Left ventricle myocardium inferior (tissue), 1 donor: ENCODE data around the gene TSPAN18. TPM values are rescaled to one million over a fixed set of nuclear protein-coding genes. Genes with fewer than 3 reads are reported as not detected.

Source experiments
- DNase-seq: peaks from one replicate; pipeline ENCODE4 v3.0.0-alpha.2; 2020
- H3K27ac ChIP-seq: fragments of 200-600 bp; replicated peaks from 2 replicates; pipeline ENCODE4 v1.8.0; 2021
- H3K27me3 ChIP-seq: fragments of 200-600 bp; 2 replicates; pipeline ENCODE4 v1.8.0; 2021; ENCODE audit warnings: low read depth
- H3K36me3 ChIP-seq: fragments of 200-600 bp; 2 replicates; pipeline ENCODE4 v1.8.0; 2021
- H3K4me1 ChIP-seq: fragments of 200-600 bp; 2 replicates; pipeline ENCODE4 v1.8.0; 2021
- H3K4me3 ChIP-seq: fragments of 200-600 bp; 2 replicates; pipeline ENCODE4 v1.8.0; 2021; ENCODE audit warnings: mild to moderate bottlenecking, moderate library complexity
- H3K9me3 ChIP-seq: fragments of 200-600 bp; replicated peaks from 2 replicates; pipeline ENCODE4 v1.8.0; 2021
- intact Hi-C: fragments of 100-400 bp; cut with micrococcal nuclease; formaldehyde crosslinking; loops from one replicate; pipeline ENCODE4 v1.11.0; 2022
- total RNA-seq: library from RNA; stranded (reverse); fragmentation: NEBNext Ultra II Directional; extraction: Animal tissue kit (Norgen Biotek cat#: 25700); gene quantifications from one replicate; pipeline ENCODE4 v1.2.1, GENCODE V29; 2021
- TF ChIP-seq, protein P1 (sequence below): fragments of 200-600 bp; IDR thresholded peaks from 2 replicates; pipeline ENCODE4 v1.8.0; 2021; ENCODE audit warnings: antibody characterized with exemption, mild to moderate bottlenecking, borderline replicate concordance
- donor health status: DM: no; HTN: yes; CAD: no; lungs with severe emphysema.

Gene TSPAN18
- total RNA-seq, 1 donor from 2014 or later = 129 TPM

DNA sequence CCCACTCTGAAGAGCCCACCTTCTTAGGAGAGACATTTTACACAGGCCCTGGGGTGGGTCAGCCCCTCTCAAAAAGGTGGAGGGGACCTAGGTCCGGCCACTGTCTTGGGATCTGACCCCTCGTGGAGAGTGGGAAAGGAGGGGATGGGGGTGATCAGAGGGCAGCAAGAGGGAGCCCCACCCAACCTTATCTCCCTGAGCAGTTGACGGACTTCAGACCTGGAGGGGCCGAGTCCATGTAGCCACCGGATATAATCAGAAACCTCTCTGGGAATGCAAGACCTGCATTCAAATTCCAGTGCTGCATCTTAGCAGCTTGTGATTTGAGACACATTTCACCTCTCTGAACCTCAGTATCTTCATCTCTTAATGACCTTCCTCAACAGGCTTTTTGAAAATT is 179.9 kb downstream of the TSPAN18 start:
- Histone ChIP-seq H3K27me3 (no peaks in the 10 kb centered on the region), H3K4me3 (no peak overlapping the region), H3K27ac (no peak overlapping the region), H3K4me1 (peaks cover 35% of the 10 kb centered on the region), H3K36me3 (no peaks in the 10 kb centered on the region), H3K9me3 (no peaks in the 10 kb centered on the region)
- TF ChIP-seq, protein P1, sequence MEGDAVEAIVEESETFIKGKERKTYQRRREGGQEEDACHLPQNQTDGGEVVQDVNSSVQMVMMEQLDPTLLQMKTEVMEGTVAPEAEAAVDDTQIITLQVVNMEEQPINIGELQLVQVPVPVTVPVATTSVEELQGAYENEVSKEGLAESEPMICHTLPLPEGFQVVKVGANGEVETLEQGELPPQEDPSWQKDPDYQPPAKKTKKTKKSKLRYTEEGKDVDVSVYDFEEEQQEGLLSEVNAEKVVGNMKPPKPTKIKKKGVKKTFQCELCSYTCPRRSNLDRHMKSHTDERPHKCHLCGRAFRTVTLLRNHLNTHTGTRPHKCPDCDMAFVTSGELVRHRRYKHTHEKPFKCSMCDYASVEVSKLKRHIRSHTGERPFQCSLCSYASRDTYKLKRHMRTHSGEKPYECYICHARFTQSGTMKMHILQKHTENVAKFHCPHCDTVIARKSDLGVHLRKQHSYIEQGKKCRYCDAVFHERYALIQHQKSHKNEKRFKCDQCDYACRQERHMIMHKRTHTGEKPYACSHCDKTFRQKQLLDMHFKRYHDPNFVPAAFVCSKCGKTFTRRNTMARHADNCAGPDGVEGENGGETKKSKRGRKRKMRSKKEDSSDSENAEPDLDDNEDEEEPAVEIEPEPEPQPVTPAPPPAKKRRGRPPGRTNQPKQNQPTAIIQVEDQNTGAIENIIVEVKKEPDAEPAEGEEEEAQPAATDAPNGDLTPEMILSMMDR = no peak
- intact Hi-C loops = no loop called here
- DNase-seq = no peak

DNA sequence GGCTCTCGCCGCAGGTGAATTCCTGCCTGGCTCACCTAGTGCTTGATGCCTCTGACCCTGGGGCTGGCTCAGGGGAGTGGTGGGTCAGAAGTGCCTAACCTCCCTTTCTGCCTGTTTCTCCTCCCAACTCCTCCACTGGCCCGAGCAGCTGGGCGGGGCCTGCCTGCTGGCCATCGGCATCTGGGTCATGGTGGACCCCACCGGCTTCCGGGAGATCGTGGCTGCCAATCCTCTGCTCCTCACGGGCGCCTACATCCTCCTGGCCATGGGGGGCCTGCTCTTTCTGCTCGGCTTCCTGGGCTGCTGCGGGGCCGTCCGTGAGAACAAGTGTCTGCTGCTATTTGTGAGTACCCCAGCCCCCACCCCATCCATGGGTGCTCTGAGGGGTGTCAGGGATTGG is 182.8 kb downstream of the TSPAN18 start:
- Histone ChIP-seq H3K9me3 (no peaks in the 10 kb centered on the region), H3K4me3 (no peak overlapping the region), H3K27ac (no peak overlapping the region), H3K27me3 (no peaks in the 10 kb centered on the region), H3K36me3 (peaks cover 9% of the 10 kb centered on the region), H3K4me1 (peaks cover 51% of the 10 kb centered on the region)
- intact Hi-C loops = no loop called here
- TF ChIP-seq, protein P1 = no peak
- DNase-seq = no peak

DNA sequence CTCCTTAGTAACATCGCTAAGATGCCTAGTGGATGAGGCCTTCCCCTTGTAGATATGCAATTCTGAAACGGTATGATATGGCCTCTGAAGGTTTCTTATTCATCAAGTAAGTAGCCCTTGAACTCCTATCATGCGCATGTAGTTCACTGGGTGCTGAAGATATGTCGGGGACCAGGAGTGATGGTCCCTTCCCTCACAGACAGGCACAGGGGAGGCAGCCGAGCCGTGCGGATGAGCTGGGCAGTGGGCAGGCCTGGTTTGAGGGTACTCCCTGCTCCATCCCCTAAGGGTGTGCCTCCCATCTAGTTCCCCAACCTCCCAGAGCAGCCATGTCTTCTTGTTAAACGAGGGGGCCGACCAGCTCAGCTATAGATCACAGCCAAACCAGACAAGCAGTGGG is 183.8 kb downstream of the TSPAN18 start:
- Histone ChIP-seq H3K27me3 (no peaks in the 10 kb centered on the region), H3K4me3 (no peak overlapping the region), H3K9me3 (no peaks in the 10 kb centered on the region), H3K4me1 (peaks cover 58% of the 10 kb centered on the region), H3K36me3 (peaks cover 18% of the 10 kb centered on the region), H3K27ac (peak overlapping the region; percentile 58)
- DNase-seq = no peak
- intact Hi-C loops = loop anchor here (5.0 to 10.0 kb wide), 2 partner anchors 288 to 356 kb away; no protein-coding TSS in a partner anchor
- TF ChIP-seq, protein P1 = no peak

DNA sequence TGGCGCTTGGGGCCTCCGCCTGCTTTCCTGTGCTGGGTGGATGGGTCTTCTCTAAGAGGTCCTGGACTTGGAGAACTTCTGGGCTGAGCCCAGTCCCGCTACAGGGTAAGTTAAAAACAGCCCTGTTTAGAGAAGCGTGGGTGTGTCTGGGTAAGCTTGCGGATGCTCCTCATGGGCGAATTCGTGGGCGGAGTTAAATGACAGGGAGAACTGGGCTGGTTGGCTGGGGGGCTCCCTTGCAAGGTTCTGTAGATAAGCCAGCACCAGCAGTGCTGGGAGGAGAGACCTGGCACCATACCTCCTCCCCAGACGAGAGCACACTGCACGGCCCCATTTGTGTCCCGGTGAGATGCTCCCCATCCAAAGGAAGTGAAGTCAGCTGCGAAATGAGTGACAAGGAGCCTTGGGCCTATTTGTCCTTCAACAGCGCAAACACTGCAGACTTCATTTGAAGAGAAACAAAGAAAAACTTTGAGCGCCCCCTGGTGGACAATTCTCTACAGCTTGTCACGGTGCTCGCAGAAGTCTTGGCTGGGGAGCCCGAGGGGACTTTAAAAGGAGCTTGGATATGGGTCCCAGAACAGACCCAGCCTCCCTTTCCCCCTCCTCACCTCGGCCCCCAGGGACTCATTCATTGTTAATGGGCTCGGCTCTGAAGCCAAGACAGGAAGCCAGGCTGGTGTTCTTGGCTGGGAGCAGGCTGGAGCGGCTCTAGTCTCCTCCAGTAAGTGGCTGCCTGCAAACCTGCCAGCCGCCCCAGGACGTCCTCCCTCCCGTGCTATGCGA is 184.5 kb downstream of the TSPAN18 start:
- Histone ChIP-seq H3K36me3 (peaks cover 19% of the 10 kb centered on the region), H3K4me3 (no peak overlapping the region), H3K4me1 (peaks cover 60% of the 10 kb centered on the region), H3K27me3 (no peaks in the 10 kb centered on the region), H3K9me3 (no peaks in the 10 kb centered on the region), H3K27ac (peak overlapping the region; percentile 58)
- DNase-seq = peak; percentile 76
- intact Hi-C loops = loop anchor here (5.0 to 10.0 kb wide), 2 partner anchors 289 to 356 kb away; no protein-coding TSS in a partner anchor
- TF ChIP-seq, protein P1 = peak; percentile 90

DNA sequence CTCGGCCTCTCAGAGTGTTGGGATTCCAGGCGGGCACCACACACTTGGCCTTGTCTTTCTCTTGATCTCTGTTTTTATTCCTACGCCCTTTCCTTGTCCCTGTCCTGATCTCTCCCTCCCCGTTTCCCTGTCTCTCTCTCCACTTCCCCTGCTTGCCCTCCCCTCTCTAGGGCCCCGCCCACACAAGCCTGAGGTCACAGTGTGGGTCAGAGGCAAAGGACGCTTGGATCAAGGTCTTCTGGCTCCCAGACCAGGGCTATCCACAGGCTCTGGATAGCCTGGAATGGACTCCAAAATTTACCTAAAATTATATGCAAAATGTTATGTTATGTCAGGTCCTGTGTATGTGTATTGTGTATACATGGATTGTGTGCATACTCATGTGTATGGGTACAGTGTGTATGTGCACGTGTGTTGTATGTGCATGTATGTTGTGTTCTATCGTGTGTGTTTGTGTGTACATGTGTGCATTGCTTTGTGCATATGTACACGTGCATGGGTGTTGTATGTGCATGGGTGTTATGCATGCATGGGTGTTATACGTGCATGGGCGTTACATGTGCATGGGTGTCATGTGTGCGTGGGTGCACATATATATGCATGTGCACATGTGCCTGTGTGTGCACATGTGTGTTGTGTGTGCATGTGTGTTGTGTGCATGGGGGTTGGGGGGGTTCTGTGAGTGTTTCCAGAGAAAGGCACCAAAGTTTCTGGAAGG is 185.7 kb downstream of the TSPAN18 start:
- peak; percentile 39 for DNase-seq
- TF ChIP-seq, protein P1 = no peak
- H3K4me3 ChIP-seq = no peak overlapping the region
- peak overlapping the region; percentile 58 for H3K27ac ChIP-seq
- peaks cover 71% of the 10 kb centered on the region for H3K4me1 ChIP-seq
- peaks cover 19% of the 10 kb centered on the region for H3K36me3 ChIP-seq
- H3K9me3 ChIP-seq = no peaks in the 10 kb centered on the region
- H3K27me3 ChIP-seq = no peaks in the 10 kb centered on the region
- intact Hi-C loops = loop anchor here (5.0 to 10.0 kb wide), 2 partner anchors 290 to 358 kb away; no protein-coding TSS in a partner anchor
